AG04450 (cell line): ENCODE data around the gene ATXN1. TPM values are rescaled to one million over a fixed set of nuclear protein-coding genes. Genes with fewer than 3 reads are reported as not detected.
"Not testable (repeated sequence)": the region's sequence is repeated elsewhere in the genome, so short reads cannot be mapped to it uniquely, and the experiment has no call there.

Experiments used
- CTCF ChIA-PET: fragments of 300-600, 350-600 bp; formaldehyde crosslinking; extraction: SDS; loops from one replicate; lab custom pipeline; 2022; ENCODE audit warnings: antibody characterized with exemption, inconsistent platforms; lab: Charles Lee
- POLR2A ChIA-PET: fragments of 350-600 bp; formaldehyde crosslinking; extraction: SDS; loops from one replicate; lab custom pipeline; 2021; ENCODE audit warnings: antibody characterized with exemption, inconsistent platforms; lab: Yijun Ruan, JAX
- DNase-seq: peaks from one replicate; pipeline ENCODE4 v3.0.0-alpha.2; 2011; ENCODE audit warnings: low read depth, low spot score
- H3K27ac ChIP-seq: one replicate; pipeline ENCODE4 v1.5.1; 2012; ENCODE audit warnings: low read depth, low read length, control low read depth
- H3K27me3 ChIP-seq: one replicate; pipeline ENCODE4 v1.6.0; 2012; ENCODE audit warnings: low read length; ENCODE audit not compliant: control insufficient read depth, insufficient read depth
- H3K4me3 ChIP-seq: 2 replicates; pipeline ENCODE4 v1.5.1; 2011; ENCODE audit warnings: mild to moderate bottlenecking, low read depth, low read length, control low read depth
- H3K9me3 ChIP-seq: 2 replicates; pipeline ENCODE4 v1.5.1; 2012; ENCODE audit warnings: low read length; ENCODE audit not compliant: control insufficient read depth, insufficient read depth
- CTCF ChIP-seq: IDR thresholded peaks from 2 replicates; pipeline ENCODE4 v1.5.1; 2011; ENCODE audit warnings: low read depth, low read length, control low read depth, inconsistent platforms
- polyA plus RNA-seq: library from polyadenylated mRNA; depleted of rRNA; stranded (reverse); fragments of >200 nt; gene quantifications from 2 replicates; pipeline ENCODE4 v1.2.3, GENCODE V29; 2011

Gene ATXN1
- polyA plus RNA-seq, 1 experiment = 12.6 TPM

- Histone ChIP-seq H3K4me3 (no peak overlapping the region), H3K27ac (no peak overlapping the region), H3K9me3 (no peaks in the 10 kb centered on the region), H3K27me3 (no peaks in the 10 kb centered on the region)
- DNase-seq = no peak
- POLR2A ChIA-PET = no interaction called here
- TF ChIP-seq CTCF = no peak
- CTCF ChIA-PET = no interaction called here
Measured at GRCh38 chr6:16542070-16542469, 219.2 kb downstream of the ATXN1 start.

GRCh38 chr6:16540804-16541752 lies 220.2 kb downstream of the ATXN1 start:
- ChIA-PET POLR2A (interaction anchor here (0.6 kb wide), 1 partner anchor 158 kb away, joined by 10 read pairs; no protein-coding TSS in a partner anchor), CTCF (no interaction called here)
- TF ChIP-seq CTCF = peak; percentile 8; the same call in 1 of the 2 replicates
- Histone ChIP-seq H3K4me3 (no peak overlapping the region), H3K27me3 (no peaks in the 10 kb centered on the region), H3K9me3 (no peaks in the 10 kb centered on the region), H3K27ac (no peak overlapping the region)
- no peak for DNase-seq

- H3K27me3 ChIP-seq, H3K9me3 ChIP-seq, DNase-seq, H3K27ac ChIP-seq, H3K4me3 ChIP-seq, CTCF ChIA-PET: not testable (repeated sequence)
- POLR2A ChIA-PET = interaction anchor here (0.6 kb wide), 1 partner anchor 158 kb away, joined by 10 read pairs; no protein-coding TSS in a partner anchor
Measured at GRCh38 chr6:16540383-16540782, 220.9 kb downstream of the ATXN1 start.

- Histone ChIP-seq H3K9me3 (no peaks in the 10 kb centered on the region), H3K27ac (no peak overlapping the region), H3K27me3 (no peaks in the 10 kb centered on the region), H3K4me3 (no peak overlapping the region)
- ChIA-PET CTCF (no interaction called here), POLR2A (no interaction called here)
- DNase-seq = no peak
- TF ChIP-seq CTCF = no peak
Measured at GRCh38 chr6:16539086-16539931, 222.0 kb downstream of the ATXN1 start.

- CTCF ChIA-PET = interaction anchor here (0.7 kb wide), 1 partner anchor 228 kb away, joined by 3 read pairs; no protein-coding TSS in a partner anchor
- no peak for DNase-seq
- Histone ChIP-seq H3K9me3 (no peaks in the 10 kb centered on the region), H3K4me3 (no peak overlapping the region), H3K27me3 (no peaks in the 10 kb centered on the region), H3K27ac (no peak overlapping the region)
- POLR2A ChIA-PET = no interaction called here
- TF ChIP-seq CTCF = no peak
Measured at GRCh38 chr6:16535564-16535963, 225.7 kb downstream of the ATXN1 start.
